ENCODE results near the gene HSD17B1.
"Not testable (repeated sequence)": the region's sequence is repeated elsewhere in the genome, so short reads cannot be mapped to it uniquely, and the experiment has no call there.

HSD17B1 gene, protein sequence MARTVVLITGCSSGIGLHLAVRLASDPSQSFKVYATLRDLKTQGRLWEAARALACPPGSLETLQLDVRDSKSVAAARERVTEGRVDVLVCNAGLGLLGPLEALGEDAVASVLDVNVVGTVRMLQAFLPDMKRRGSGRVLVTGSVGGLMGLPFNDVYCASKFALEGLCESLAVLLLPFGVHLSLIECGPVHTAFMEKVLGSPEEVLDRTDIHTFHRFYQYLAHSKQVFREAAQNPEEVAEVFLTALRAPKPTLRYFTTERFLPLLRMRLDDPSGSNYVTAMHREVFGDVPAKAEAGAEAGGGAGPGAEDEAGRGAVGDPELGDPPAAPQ

DNA sequence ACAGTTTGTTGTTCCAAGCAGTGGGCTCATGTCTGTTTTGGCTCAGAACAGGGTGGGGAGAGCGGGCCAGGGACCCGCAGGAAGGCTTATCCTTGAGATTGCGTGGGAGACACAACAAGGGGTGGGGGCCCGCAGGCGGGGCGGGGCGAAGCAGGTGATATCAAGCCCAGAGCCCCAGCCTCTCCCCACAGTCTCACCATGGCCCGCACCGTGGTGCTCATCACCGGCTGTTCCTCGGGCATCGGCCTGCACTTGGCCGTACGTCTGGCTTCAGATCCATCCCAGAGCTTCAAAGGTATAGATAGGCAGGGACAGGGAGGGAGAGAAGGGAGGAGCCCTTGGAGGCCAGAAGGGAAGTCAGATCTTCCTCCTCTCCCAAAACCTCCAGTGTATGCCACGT is at the start of gene HSD17B1:
Gene HSD17B1, plus strand, starts transcription at position 188 of the 400 bp plus-strand sequence. Its CDS starts 11 bp downstream, at position 199.
- Mint-ChIP-seq H3K4me3 (peak within 1 kb of the TSS; percentile 90), H3K4me1 (peaks cover 25% of the 10 kb centered on the region), H3K27ac (peak within 1 kb of the TSS; percentile 93)
- not testable (repeated sequence) for DNase-seq (ENCODE audit: low spot score in 2 of 2); H3K9me3 Mint-ChIP-seq; H3K36me3 Mint-ChIP-seq; ATAC-seq

GRCh38 chr17:42502926-42503325 is 49.8 kb upstream of the HSD17B1 start:
- no peaks in the 10 kb centered on the region for H3K4me1 Mint-ChIP-seq
- no peak for ATAC-seq
- no peak for DNase-seq (ENCODE audit: low spot score in 2 of 2)
- peaks cover 41% of the 10 kb centered on the region for H3K36me3 Mint-ChIP-seq
- H3K9me3 Mint-ChIP-seq = no peaks in the 10 kb centered on the region
- no peak overlapping the region for H3K4me3 Mint-ChIP-seq
- H3K27ac Mint-ChIP-seq = no peak overlapping the region

- Mint-ChIP-seq H3K4me1 (peaks cover 6% of the 10 kb centered on the region), H3K36me3 (peaks cover 10% of the 10 kb centered on the region), H3K9me3 (no peaks in the 10 kb centered on the region), H3K4me3 (no peak overlapping the region), H3K27ac (no peak overlapping the region)
- DNase-seq (ENCODE audit: low spot score in 2 of 2) (no peak), ATAC-seq (no peak)
Measured at GRCh38 chr17:42507671-42508070, 45.1 kb upstream of the HSD17B1 start.

DNA sequence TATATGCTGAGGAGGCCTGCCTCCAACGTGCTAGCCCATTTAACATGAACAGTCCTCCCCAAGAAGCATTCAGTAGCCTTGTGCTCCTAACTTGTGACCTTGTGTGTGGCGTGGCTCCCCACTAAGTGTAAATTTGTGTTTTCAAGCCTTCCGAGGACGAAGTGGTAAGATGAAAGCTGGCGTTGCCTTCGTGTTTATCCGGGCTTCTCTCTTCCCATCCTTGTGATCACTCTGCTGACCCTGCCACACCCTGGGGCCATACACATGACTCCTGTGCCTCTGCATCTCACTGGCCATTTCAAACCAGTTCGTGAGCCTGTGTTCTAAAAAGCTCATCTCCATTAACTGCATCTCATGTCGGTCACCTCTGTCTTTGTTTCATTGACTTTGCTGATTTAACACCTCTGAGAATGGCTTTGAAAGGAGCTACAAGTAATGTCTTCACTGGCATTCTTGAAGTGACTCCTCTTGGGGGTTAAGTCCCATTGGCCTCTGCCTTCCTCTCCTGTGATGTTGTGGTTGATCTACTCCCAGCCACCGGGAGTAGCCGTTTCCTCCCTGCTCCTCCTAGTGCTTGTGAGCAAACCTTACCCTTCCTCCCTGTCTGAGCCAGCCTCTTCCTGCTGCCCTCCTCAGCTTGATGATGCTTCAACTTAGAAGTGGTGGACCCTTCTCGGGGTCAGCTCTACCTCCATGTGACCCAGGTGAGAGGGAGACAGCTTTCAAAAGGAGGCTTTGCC is 44.1 kb upstream of the HSD17B1 start:
- H3K9me3 Mint-ChIP-seq = no peaks in the 10 kb centered on the region
- H3K4me3 Mint-ChIP-seq = no peak overlapping the region
- ATAC-seq (no peak), DNase-seq (ENCODE audit: low spot score in 2 of 2) (no peak)
- H3K4me1 Mint-ChIP-seq = peaks cover 6% of the 10 kb centered on the region
- peaks cover 2% of the 10 kb centered on the region for H3K36me3 Mint-ChIP-seq
- no peak overlapping the region for H3K27ac Mint-ChIP-seq

- no peak for ATAC-seq
- peaks cover 6% of the 10 kb centered on the region for H3K36me3 Mint-ChIP-seq
- H3K4me3 Mint-ChIP-seq = no peak overlapping the region
- no peaks in the 10 kb centered on the region for H3K9me3 Mint-ChIP-seq
- peaks cover 6% of the 10 kb centered on the region for H3K4me1 Mint-ChIP-seq
- no peak for DNase-seq (ENCODE audit: low spot score in 2 of 2)
- no peak overlapping the region for H3K27ac Mint-ChIP-seq
Measured at GRCh38 chr17:42509409-42509808, 43.3 kb upstream of the HSD17B1 start.

GRCh38 chr17:42509841-42510240 is 42.9 kb upstream of the HSD17B1 start:
- Mint-ChIP-seq H3K36me3 (peaks cover 6% of the 10 kb centered on the region), H3K4me1 (peaks cover 6% of the 10 kb centered on the region), H3K27ac (no peak overlapping the region), H3K4me3 (no peak overlapping the region), H3K9me3 (no peaks in the 10 kb centered on the region)
- DNase-seq (ENCODE audit: low spot score in 2 of 2) = no peak
- no peak for ATAC-seq

- Mint-ChIP-seq H3K36me3 (peaks cover 11% of the 10 kb centered on the region), H3K4me1 (peaks cover 7% of the 10 kb centered on the region), H3K4me3 (no peak overlapping the region), H3K27ac (no peak overlapping the region), H3K9me3 (no peaks in the 10 kb centered on the region)
- DNase-seq (ENCODE audit: low spot score in 2 of 2) (no peak), ATAC-seq (no peak)
Measured at GRCh38 chr17:42512246-42512645, 40.5 kb upstream of the HSD17B1 start.

- peak; percentile 37 for ATAC-seq
- H3K4me3 Mint-ChIP-seq = no peak overlapping the region
- peaks cover 11% of the 10 kb centered on the region for H3K36me3 Mint-ChIP-seq
Measured at GRCh38 chr17:42512733-42513251, 39.9 kb upstream of the HSD17B1 start.

DNA sequence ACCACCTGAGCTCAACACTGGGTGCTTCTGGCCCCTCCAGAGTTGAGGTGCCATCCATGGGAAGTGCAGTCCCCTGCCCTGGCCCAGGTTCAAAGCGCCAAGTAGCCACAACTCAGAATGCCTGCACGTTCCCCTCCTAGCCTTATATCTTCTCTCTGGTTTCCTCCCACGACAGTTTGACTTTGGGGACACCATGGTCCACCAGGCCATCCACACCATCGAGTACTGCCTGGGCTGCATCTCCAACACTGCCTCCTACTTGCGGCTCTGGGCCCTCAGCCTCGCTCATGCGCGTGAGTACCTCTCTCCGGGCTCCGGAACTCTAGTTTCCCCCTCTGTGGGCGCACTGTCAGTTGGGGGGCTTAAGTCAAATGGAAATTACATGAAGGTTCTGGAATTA is 39.0 kb upstream of the HSD17B1 start:
- Mint-ChIP-seq H3K9me3 (no peaks in the 10 kb centered on the region), H3K27ac (no peak overlapping the region), H3K4me1 (peaks cover 13% of the 10 kb centered on the region), H3K36me3 (peaks cover 11% of the 10 kb centered on the region), H3K4me3 (no peak overlapping the region)
- DNase-seq (ENCODE audit: low spot score in 2 of 2) (no peak), ATAC-seq (no peak)

More at GRCh38 chr17:42512733-42513251, 39.9 kb upstream of the HSD17B1 start:
- Mint-ChIP-seq H3K4me1 (peaks cover 12% of the 10 kb centered on the region), H3K27ac (no peak overlapping the region), H3K9me3 (no peaks in the 10 kb centered on the region)
- DNase-seq (ENCODE audit: low spot score in 2 of 2) = no peak

DNA sequence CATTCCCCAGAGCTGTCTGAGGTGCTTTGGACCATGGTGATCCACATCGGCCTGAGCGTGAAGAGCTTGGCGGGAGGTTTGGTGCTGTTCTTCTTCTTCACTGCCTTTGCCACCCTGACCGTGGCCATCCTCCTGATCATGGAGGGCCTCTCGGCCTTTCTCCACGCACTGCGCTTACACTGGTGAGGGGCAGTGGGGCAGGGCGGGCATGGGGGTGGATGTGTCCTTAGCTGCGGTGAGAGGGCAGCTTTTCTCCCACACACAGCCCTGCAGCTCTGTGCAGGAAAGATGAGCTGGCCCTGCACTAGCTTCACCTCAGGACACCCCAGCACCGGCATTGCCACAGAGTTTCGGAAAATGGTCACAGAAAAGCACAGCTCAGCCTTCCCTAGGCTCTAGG is 38.4 kb upstream of the HSD17B1 start:
- Mint-ChIP-seq H3K4me3 (no peak overlapping the region), H3K9me3 (no peaks in the 10 kb centered on the region), H3K4me1 (peaks cover 13% of the 10 kb centered on the region), H3K36me3 (peaks cover 11% of the 10 kb centered on the region), H3K27ac (no peak overlapping the region)
- no peak for DNase-seq (ENCODE audit: low spot score in 2 of 2)
- ATAC-seq = no peak

- H3K9me3 Mint-ChIP-seq = no peaks in the 10 kb centered on the region
- ATAC-seq (no peak), DNase-seq (ENCODE audit: low spot score in 2 of 2) (no peak)
- peaks cover 13% of the 10 kb centered on the region for H3K4me1 Mint-ChIP-seq
- no peak overlapping the region for H3K4me3 Mint-ChIP-seq
- H3K36me3 Mint-ChIP-seq = peaks cover 11% of the 10 kb centered on the region
- peak overlapping the region; percentile 30 for H3K27ac Mint-ChIP-seq
Measured at GRCh38 chr17:42514867-42515266, 37.9 kb upstream of the HSD17B1 start.

- ATAC-seq (peak; percentile 77), DNase-seq (ENCODE audit: low spot score in 2 of 2) (peak; percentile 73 to 91)
- H3K36me3 Mint-ChIP-seq = peaks cover 11% of the 10 kb centered on the region
- H3K4me1 Mint-ChIP-seq = peaks cover 18% of the 10 kb centered on the region
- no peaks in the 10 kb centered on the region for H3K9me3 Mint-ChIP-seq
- H3K27ac Mint-ChIP-seq = no peak overlapping the region
- no peak overlapping the region for H3K4me3 Mint-ChIP-seq
Measured at GRCh38 chr17:42517516-42517915, 35.2 kb upstream of the HSD17B1 start.

DNA sequence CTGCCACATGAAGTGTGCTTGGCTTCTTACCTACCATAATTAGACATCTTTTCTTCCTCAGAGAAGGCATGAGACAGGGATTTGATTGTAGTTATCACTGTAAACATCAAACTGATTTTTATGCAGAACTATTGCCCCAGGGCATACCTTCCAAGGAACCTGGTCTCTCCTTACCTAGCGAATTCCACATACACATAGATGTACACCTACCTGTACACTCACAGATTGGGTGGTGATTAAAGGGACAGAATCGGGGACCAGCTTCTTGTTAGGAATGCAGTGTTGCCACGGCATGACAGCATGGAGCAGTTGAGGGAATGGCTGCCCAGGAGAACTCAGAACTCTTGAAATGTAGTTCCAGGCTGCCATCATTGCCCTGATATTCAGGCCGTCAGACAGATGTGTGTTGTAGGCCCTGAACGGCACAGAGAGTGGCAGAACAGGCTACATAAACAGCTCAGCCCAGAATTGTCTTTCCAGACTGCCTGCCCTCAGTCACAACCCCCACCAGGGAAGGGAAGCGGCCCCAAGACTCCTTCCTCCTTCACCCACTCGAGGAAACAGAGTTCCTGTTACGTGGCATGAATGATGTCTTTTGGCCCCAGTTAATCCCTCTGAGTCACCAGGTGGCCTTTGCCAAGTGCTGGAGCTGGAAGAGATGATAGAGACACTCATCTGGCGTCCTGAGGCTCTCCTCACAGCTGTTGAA is 34.5 kb upstream of the HSD17B1 start:
- Mint-ChIP-seq H3K36me3 (peaks cover 11% of the 10 kb centered on the region), H3K4me3 (no peak overlapping the region), H3K9me3 (no peaks in the 10 kb centered on the region), H3K27ac (no peak overlapping the region), H3K4me1 (peaks cover 17% of the 10 kb centered on the region)
- DNase-seq (ENCODE audit: low spot score in 2 of 2) (no peak), ATAC-seq (no peak)

- no peak overlapping the region for H3K27ac Mint-ChIP-seq
Measured at GRCh38 chr17:42518755-42519545, 33.8 kb upstream of the HSD17B1 start.

More at GRCh38 chr17:42518755-42519545, 33.8 kb upstream of the HSD17B1 start:
- peaks cover 17% of the 10 kb centered on the region for H3K4me1 Mint-ChIP-seq
- H3K9me3 Mint-ChIP-seq = no peaks in the 10 kb centered on the region
- H3K36me3 Mint-ChIP-seq = peaks cover 6% of the 10 kb centered on the region
- H3K4me3 Mint-ChIP-seq = no peak overlapping the region
- no peak for ATAC-seq
- no peak for DNase-seq (ENCODE audit: low spot score in 2 of 2)
